Large intestine (tissue), 12 donors: ENCODE results near the gene MAPKAPK5. TPM values are rescaled to one million over a fixed set of nuclear protein-coding genes. Genes with fewer than 3 reads are reported as not detected.
A peak's percentile ranks its signal among the peaks of the same experiment; 100 is the strongest.

Experiments used
- DNase-seq, 2 donors: peaks; one replicate each; pipeline versions ENCODE4 v3.0.0 to v3.0.0-alpha.2; 2013
- H3K27ac ChIP-seq: one replicate; pipeline ENCODE4 v1.5.1; 2013; ENCODE audit warnings: low read length
- H3K27me3 ChIP-seq: 2 replicates; pipeline ENCODE4 v1.6.1; 2013; ENCODE audit warnings: low read length; ENCODE audit not compliant: control insufficient read depth, insufficient read depth
- H3K36me3 ChIP-seq: 2 replicates; pipeline ENCODE4 v1.6.1; 2013; ENCODE audit warnings: low read length; ENCODE audit not compliant: control insufficient read depth, insufficient read depth
- H3K4me1 ChIP-seq: one replicate; pipeline ENCODE4 v1.6.1; 2013; ENCODE audit warnings: low read length; ENCODE audit not compliant: control insufficient read depth, insufficient read depth
- H3K4me3 ChIP-seq: one replicate; pipeline ENCODE4 v1.5.1; 2013; ENCODE audit warnings: low read length
- H3K9me3 ChIP-seq: one replicate; pipeline ENCODE4 v1.6.1; 2013; ENCODE audit warnings: mild to moderate bottlenecking, low read depth, low read length, moderate library complexity; ENCODE audit not compliant: control insufficient read depth
- WGBS: methylation state at CpG from one replicate; pipeline ENCODE4 v1.1.5; 2013; ENCODE audit warnings: low lambda C conversion rate; ENCODE audit not compliant: insufficient coverage; 5-methylcytosine and 5-hydroxymethylcytosine counted together
- long read RNA-seq, 11 donors: transcript quantifications; one replicate each; lab custom pipeline, GENCODE V29; 2026
- polyA plus RNA-seq: library from polyadenylated mRNA; unstranded; fragments of 120-200 nt; gene quantifications from one replicate; pipeline ENCODE4 v1.2.1, GENCODE V29; 2013

Gene MAPKAPK5
- 56.7 TPM for polyA plus RNA-seq
- long read RNA-seq, donor 1, full-length matches to known transcripts = 5 of 5 reads
- long read RNA-seq, donor 1, partial matches to known transcripts = 0 of 5 reads
- long read RNA-seq, donor 1, other reads (novel, unspliced or antisense) = 0 of 5 reads
- long read RNA-seq, donor 2, full-length matches to known transcripts = 10 of 20 reads
- long read RNA-seq, donor 2, partial matches to known transcripts = 10 of 20 reads
- long read RNA-seq, donor 2, other reads (novel, unspliced or antisense) = 0 of 20 reads
- long read RNA-seq, donor 3 = 0 reads
- long read RNA-seq, donor 4, full-length matches to known transcripts = 2 of 2 reads
- long read RNA-seq, donor 4, partial matches to known transcripts = 0 of 2 reads
- long read RNA-seq, donor 4, other reads (novel, unspliced or antisense) = 0 of 2 reads
- long read RNA-seq, donor 5, full-length matches to known transcripts = 5 of 5 reads
- long read RNA-seq, donor 5, partial matches to known transcripts = 0 of 5 reads
- long read RNA-seq, donor 5, other reads (novel, unspliced or antisense) = 0 of 5 reads
- long read RNA-seq, donor 6, full-length matches to known transcripts = 5 of 5 reads
- long read RNA-seq, donor 6, partial matches to known transcripts = 0 of 5 reads
- long read RNA-seq, donor 6, other reads (novel, unspliced or antisense) = 0 of 5 reads
- long read RNA-seq, donor 7, full-length matches to known transcripts = 5 of 5 reads
- long read RNA-seq, donor 7, partial matches to known transcripts = 0 of 5 reads
- long read RNA-seq, donor 7, other reads (novel, unspliced or antisense) = 0 of 5 reads
- long read RNA-seq, donor 8, full-length matches to known transcripts = 6 of 6 reads
- long read RNA-seq, donor 8, partial matches to known transcripts = 0 of 6 reads
- long read RNA-seq, donor 8, other reads (novel, unspliced or antisense) = 0 of 6 reads
- long read RNA-seq, donor 9, full-length matches to known transcripts = 3 of 3 reads
- long read RNA-seq, donor 9, partial matches to known transcripts = 0 of 3 reads
- long read RNA-seq, donor 9, other reads (novel, unspliced or antisense) = 0 of 3 reads
- long read RNA-seq, donor 10, full-length matches to known transcripts = 4 of 4 reads
- long read RNA-seq, donor 10, partial matches to known transcripts = 0 of 4 reads
- long read RNA-seq, donor 10, other reads (novel, unspliced or antisense) = 0 of 4 reads
- long read RNA-seq, donor 11, partial matches to known transcripts = 0 of 1 reads
- long read RNA-seq, donor 11, other reads (novel, unspliced or antisense) = 0 of 1 reads

GRCh38 chr12:111841750-111842555, at the start of gene MAPKAPK5:
TSS of gene MAPKAPK5 (plus strand) at chr12:111842228. CDS start at chr12:111842734, 506 bp downstream.
- H3K4me1 ChIP-seq = peaks cover 17% of the 10 kb centered on the region
- WGBS = no CpG with 5 or more reads among the region's 84 CpGs
- DNase-seq = peak; percentile 96 to 97
- no peaks in the 10 kb centered on the region for H3K9me3 ChIP-seq
- no peaks in the 10 kb centered on the region for H3K27me3 ChIP-seq
- peak within 1 kb of the TSS; percentile 57 for H3K4me3 ChIP-seq
- peak within 1 kb of the TSS; percentile 85 for H3K27ac ChIP-seq
- peaks cover 18% of the 10 kb centered on the region for H3K36me3 ChIP-seq

DNA sequence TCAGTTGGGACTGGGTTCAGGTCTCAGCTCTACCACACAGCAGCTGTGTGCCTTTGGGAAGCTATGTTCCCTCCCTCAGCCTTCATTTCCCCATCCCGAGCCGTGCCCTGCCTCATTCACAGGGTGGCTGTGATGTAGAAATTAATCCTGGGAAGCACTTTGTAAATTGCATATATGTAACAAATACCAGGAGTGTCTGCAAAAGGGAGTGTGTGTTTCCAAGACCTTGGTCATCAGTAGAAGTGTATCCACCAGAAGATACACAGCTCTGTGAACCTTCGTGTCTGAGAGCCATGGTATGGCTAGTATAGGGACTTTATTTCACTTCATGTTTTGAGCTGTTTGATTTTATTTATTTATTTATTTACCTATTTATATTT, 49.2 kb upstream of the MAPKAPK5 start:
- Histone ChIP-seq H3K27me3 (no peaks in the 10 kb centered on the region), H3K4me1 (no peaks in the 10 kb centered on the region), H3K36me3 (peaks cover 82% of the 10 kb centered on the region), H3K4me3 (no peak overlapping the region), H3K9me3 (no peaks in the 10 kb centered on the region), H3K27ac (no peak overlapping the region)
- no peak for DNase-seq
- 100% methylated on average over 1 of the region's 3 CpGs for WGBS

DNA sequence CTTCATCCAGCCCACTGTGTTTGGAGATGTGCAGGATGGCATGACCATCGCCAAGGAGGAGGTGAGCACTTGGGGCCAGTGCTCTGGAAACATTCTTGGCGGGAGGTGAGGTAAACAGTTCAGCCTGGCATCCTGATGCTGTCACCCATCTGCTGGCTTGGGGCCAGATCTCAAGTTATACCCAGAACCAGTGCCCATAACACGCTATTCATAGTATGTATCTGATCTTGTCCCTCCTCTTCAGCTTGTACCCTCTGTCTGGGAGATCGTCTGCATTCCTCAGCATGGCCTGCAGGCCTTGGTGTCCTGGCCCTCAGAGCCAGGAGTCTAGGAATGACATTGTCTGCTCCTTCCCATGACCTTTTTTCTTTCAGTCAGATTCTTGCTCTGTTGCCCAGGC, 43.8 kb upstream of the MAPKAPK5 start:
- Histone ChIP-seq H3K27ac (no peak overlapping the region), H3K36me3 (peaks cover 75% of the 10 kb centered on the region), H3K4me1 (no peaks in the 10 kb centered on the region), H3K27me3 (no peaks in the 10 kb centered on the region), H3K9me3 (no peaks in the 10 kb centered on the region), H3K4me3 (no peak overlapping the region)
- WGBS = no CpG with 5 or more reads among the region's 4 CpGs
- DNase-seq = no peak

- Histone ChIP-seq H3K27ac (no peak overlapping the region), H3K9me3 (no peaks in the 10 kb centered on the region), H3K27me3 (no peaks in the 10 kb centered on the region), H3K4me3 (no peak overlapping the region), H3K4me1 (no peaks in the 10 kb centered on the region), H3K36me3 (peaks cover 72% of the 10 kb centered on the region)
- DNase-seq = no peak
- no CpG with 5 or more reads among the region's 9 CpGs for WGBS
Measured at GRCh38 chr12:111799758-111800157, 42.3 kb upstream of the MAPKAPK5 start.

GRCh38 chr12:111803038-111803626, 38.9 kb upstream of the MAPKAPK5 start:
- DNase-seq = no peak
- Histone ChIP-seq H3K9me3 (no peaks in the 10 kb centered on the region), H3K27ac (no peak overlapping the region), H3K27me3 (no peaks in the 10 kb centered on the region), H3K4me3 (no peak overlapping the region), H3K4me1 (peaks cover 2% of the 10 kb centered on the region), H3K36me3 (peaks cover 69% of the 10 kb centered on the region)
- WGBS = no CpG with 5 or more reads among the region's 6 CpGs

- DNase-seq = no peak
- no CpG with 5 or more reads among the region's 8 CpGs for WGBS
- Histone ChIP-seq H3K9me3 (no peaks in the 10 kb centered on the region), H3K4me3 (no peak overlapping the region), H3K36me3 (peaks cover 67% of the 10 kb centered on the region), H3K4me1 (peaks cover 2% of the 10 kb centered on the region), H3K27me3 (no peaks in the 10 kb centered on the region), H3K27ac (no peak overlapping the region)
Measured at GRCh38 chr12:111803851-111804250, 38.2 kb upstream of the MAPKAPK5 start.

GRCh38 chr12:111806304-111806703, 35.7 kb upstream of the MAPKAPK5 start:
- H3K27ac ChIP-seq = peak overlapping the region; percentile 49
- DNase-seq = no peak
- no CpG with 5 or more reads among the region's 4 CpGs for WGBS
- H3K36me3 ChIP-seq = peaks cover 65% of the 10 kb centered on the region
- no peaks in the 10 kb centered on the region for H3K27me3 ChIP-seq
- peaks cover 2% of the 10 kb centered on the region for H3K4me1 ChIP-seq
- no peaks in the 10 kb centered on the region for H3K9me3 ChIP-seq
- no peak overlapping the region for H3K4me3 ChIP-seq

DNA sequence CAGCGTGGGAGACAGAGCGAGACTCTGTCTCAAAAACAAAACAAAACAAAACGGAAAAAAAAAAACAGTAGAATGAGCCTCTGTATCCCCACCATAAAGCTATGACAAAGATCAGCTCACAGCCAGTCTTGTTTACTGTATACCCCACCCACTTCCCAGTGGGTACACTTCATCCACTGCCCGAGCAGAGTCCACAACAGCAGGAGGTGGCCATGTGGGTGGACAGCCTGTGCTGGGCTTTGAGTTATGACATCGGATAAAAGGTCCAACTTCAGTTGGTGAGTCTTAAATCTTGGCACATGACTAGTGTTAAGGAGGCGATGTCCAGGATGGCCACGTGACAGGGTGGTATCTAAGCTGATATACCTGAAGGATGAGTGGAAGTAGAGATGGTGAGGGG, 34.8 kb upstream of the MAPKAPK5 start:
- peaks cover 58% of the 10 kb centered on the region for H3K36me3 ChIP-seq
- no peak overlapping the region for H3K4me3 ChIP-seq
- no peaks in the 10 kb centered on the region for H3K27me3 ChIP-seq
- peak overlapping the region; percentile 49 for H3K27ac ChIP-seq
- no peaks in the 10 kb centered on the region for H3K9me3 ChIP-seq
- peak; percentile 82 to 86 for DNase-seq
- WGBS = 100% methylated on average over 1 of the region's 7 CpGs
- peaks cover 2% of the 10 kb centered on the region for H3K4me1 ChIP-seq

- Histone ChIP-seq H3K9me3 (no peaks in the 10 kb centered on the region), H3K27me3 (no peaks in the 10 kb centered on the region), H3K36me3 (peaks cover 26% of the 10 kb centered on the region), H3K4me3 (no peak overlapping the region), H3K27ac (no peak overlapping the region), H3K4me1 (no peaks in the 10 kb centered on the region)
- DNase-seq = peak; percentile 73 to 79
- WGBS = 46% methylated on average over 4 of the region's 13 CpGs
Measured at GRCh38 chr12:111812881-111813741, 28.9 kb upstream of the MAPKAPK5 start.
